ENCODE measurements around the gene GLRA3.
"Not testable (repeated sequence)": the region's sequence is repeated elsewhere in the genome, so short reads cannot be mapped to it uniquely, and the experiment has no call there.

The GLRA3 gene

DNA sequence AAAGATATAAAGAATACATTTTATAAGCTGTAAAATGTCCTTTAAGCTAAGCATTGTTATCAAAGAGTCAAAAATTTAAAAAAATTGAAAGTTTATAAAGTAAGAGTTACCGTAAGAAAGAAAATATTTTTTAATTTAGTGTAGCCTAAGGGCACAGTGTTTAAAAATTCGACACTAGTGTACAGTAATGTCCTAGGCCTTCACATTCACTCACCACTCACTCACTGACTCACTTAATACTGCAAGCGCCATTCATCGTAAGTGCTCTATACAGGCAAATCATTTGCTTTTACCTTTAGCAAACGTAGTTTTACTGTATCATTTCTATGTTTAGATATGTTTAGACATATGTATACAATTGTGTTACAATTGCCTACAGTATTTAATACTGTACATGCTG lies 20.2 kb downstream of the GLRA3 start:
- no peak for DNase-seq

DNA sequence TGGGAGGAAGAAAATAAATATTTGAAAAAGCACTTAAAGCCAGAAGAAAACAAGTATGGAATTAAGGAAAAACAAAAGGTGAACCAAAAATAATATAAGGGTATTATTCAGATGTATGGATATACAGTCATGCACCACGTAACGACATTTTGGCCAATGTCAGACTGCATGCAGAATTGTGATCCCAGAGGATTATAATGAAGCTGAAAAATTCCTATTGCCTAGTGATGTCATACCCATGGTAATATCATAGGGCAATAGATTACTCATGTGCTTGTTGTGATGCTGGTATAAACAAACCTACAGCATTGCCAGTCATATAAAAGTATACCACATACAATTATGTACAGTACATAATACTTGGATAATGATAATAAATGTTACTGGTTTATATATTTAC lies 20.9 kb downstream of the GLRA3 start:
- DNase-seq, result no peak

DNA sequence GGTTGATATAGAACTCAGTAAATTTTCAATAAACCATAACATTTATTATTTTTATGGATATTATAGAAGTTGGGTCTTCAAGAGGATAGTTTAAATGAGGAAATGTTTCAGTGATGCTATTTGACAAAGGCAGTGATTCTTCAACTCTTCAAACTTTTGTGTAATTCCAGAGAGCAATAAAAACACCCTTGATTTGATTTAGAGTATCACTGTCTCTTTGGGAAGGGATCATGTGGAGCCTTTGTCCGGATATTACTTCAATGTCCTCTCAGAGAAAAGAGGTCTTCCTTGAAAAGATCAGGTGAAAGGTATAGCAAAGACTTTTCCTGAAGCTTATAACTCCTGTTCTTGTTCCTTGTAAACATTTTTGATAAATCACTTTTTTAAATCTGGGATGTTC lies 23.3 kb downstream of the GLRA3 start:
- DNase-seq, result no peak

DNA sequence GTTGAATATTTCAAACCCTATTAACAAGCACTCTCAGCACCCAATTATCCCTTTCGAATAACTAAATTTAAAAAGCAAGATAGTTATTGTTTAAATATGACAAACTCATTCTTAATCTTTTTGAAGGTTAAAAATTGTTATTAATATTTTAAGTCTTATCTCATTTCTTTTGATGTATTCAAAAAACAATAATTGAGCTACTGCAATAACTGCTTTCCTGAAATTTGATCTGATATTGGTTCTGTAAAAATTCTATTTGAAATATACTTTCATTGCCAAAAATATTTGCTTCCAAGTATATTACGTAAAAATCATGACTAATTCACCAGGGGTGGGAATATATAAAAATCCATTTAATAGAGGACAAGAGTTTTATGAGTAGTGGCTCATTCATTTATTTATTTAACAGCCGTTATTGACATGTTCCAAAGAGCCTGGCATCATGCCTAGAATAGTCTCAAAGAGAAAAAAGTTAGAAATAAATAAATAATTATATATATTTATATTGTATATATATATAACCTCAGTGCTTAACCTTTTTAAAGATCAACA lies 34.4 kb downstream of the GLRA3 start:
- no peak for DNase-seq

DNA sequence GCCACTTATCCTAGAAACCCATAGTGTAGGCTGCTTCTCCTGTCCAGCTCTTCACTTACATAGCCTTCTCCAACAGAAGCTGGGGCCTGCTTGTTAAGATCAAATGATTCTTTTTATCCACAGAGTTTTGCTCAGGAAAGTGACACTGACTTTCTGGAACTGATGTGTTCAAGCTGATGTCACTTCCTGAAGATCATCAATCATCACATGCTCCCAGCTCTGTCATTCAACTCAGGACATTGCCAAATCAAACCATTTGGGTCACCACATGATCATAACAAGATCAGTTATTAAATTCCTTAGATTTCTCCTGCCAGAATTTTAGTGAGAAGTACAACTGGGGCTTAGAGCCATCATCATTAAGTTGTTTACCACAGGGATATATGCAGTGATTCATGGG lies 39.4 kb downstream of the GLRA3 start:
- DNase-seq, result no peak

DNA sequence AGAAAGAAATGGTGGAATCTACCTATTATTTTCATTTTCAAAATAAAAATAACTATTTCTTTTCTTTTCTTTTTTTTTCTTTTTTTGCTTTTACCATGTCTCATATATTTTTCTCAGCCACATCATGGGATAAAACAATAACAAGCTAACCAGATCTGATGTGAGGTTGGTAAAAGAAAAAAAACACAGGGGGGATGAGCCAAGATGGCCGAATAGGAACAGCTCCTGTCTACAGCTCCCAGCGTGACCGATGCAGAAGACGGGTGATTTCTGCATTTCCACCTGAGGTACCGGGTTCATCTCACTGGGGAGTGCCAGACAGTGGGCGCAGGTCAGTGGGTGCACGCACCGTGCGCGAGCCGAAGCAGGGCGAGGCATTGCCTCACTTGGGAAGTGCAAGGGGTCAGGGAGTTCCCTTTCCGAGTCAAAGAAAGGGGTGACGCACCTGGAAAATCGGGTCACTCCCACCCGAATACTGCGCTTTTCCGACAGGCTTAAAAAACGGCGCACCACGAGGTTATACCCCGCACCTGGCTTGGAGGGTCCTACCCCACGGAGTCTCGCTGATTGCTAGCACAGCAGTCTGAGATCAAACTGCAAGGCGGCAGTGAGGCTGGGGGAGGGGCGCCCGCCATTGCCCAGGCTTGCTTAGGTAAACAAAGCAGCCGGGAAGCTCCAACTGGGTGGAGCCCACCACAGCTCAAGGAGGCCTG lies 50.6 kb downstream of the GLRA3 start:
- DNase-seq, result not testable (repeated sequence)

DNA sequence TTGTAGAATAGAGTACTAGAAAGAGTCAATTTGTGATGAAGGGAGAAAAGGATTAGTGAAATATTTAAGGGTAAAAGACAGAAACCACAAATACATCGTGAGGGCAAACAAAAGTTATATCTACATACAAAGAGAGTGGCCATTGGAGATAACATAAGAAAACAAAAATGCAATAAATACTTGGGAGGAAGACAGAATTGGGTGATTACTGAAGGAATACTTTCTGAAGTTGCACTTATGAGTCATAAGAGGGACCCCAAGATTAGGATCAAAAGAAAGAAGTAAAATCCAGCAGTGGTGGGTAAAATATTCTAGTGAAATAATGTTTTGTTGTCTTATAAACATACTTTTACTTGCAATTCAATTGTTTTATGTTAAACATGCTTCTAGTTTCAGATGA lies 53.7 kb downstream of the GLRA3 start:
- DNase-seq, result no peak

DNA sequence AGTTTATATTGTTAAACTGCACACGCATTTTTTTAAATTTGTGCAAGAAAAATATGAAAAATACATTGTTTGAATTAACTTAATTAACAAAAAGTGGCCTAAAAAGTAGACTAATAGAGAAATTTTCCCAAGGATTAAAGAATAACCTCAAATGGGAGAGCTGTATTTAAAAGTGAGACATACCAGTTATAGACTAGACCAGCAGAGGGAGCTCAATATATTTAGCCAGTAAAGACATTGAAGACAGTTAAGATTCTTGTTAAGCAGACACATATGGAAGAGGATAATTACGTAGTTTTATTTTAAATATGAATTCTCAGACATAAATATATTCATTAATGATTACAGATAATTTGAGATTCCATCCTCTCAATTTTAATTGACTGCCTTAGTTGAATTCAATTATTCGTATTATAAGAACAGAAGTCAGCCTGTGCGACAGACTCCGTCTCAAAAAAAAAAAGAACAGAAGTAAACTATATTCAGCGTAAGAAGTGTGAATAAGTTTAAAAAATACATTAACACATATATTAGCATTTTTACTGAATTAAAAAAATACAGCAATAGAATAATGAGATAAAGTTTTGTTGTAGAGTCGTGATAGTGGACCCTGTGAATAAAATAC lies 64.8 kb downstream of the GLRA3 start:
- DNase-seq, result no peak

DNA sequence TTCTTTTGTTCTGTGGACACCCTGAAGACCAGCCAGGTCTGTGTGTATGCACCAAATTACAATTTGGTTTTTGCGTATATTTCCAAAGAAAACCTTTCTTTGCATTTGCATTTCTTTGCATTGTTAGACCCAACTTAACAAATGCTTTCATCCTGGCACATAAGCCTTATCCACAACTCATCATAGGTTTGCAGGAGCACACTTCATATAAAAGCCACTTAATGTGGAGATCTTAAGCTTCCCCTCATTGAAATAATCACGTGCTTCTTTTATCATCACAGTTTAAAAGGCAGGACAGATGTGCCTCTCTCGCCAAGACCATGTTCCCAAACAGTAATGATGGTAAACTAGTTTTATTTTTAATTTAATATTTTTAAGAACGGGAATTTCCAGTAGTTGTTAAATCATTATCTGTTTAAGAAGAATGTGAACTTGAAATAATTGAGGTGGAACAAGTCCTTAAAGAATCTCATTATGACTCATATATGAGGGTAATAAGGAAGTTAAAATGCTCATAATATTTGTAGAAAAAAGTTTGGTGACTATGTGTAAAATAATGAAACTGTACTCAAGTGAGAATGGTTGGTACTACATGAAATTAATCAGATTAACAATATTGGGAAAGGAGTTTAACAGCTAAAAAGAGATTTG lies 65.5 kb downstream of the GLRA3 start:
- no peak for DNase-seq

DNA sequence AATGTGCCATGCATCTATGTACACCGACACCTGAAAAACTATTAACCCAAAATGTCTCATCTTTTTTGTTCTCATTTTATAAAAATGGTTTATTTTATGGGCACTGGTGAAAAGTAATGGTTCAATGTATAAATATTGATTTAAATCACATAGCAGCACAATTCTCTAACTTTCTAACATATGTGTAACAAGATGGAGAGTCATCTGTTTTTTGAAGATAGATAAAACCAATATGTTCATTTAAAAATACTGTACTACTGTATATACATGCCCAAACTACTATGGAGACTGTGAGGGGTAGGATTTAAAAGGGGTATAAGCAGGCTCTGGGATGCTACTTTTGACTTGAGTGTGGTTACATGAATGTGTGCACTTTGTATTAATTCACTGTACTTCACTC lies 67.6 kb downstream of the GLRA3 start:
- no peak for DNase-seq

DNA sequence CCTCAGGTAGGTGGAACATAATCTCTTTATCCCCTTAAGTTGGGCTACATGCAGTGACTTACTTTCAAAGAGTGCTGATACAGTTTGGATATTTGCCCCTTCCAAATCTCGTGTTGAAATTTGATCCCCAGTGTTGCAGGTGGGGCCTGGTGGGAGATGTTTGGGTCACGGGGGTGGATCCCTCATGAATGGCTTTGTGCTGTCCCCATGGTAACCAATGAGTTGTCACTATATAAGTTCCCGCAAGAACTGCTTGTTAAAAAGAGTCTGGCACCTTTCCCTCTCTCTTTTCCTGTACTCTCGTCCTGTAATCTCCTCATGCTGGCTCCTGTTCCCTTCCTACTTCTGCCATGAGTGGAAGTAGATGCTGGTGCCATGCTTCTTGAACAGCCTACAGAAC lies 71.3 kb downstream of the GLRA3 start:
- DNase-seq, result no peak

DNA sequence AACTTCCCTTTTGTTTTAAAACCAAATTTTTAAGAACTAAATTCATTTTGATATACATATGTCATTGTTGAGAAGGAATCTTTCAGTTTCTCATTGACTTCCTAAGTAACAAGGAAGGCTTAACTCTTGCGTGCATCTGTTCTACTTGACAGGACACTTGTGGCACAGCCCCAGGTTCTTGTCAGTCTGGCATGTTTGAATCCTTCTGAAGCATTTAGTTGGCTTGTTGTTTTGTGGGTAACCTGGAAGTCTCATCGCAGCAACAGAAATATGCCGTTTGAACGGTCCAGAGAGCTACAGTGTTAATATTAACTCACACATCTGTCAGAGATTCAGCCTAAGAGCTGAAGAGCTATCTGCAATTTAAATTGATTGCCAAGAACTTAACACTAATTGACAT lies 76.0 kb downstream of the GLRA3 start:
- no peak for DNase-seq

DNA sequence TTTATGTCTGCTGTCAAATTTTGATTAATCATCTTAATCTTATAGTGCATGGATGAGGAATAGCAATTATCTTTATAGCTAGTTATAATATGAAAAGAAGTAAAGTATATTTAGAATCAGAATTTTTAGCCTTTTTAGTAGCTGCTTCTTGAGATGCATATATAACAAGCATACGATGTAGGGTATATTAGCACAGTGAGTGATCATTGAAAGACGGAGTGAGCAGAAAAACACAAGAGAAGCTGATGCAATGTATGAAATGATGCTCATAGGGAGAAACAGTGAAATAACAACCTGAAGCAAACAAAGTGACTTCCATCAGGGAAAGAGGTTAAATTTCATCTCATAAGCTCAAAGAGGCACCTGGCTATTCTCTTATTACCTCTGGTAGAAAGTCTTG lies 77.0 kb downstream of the GLRA3 start:
- DNase-seq, result no peak

DNA sequence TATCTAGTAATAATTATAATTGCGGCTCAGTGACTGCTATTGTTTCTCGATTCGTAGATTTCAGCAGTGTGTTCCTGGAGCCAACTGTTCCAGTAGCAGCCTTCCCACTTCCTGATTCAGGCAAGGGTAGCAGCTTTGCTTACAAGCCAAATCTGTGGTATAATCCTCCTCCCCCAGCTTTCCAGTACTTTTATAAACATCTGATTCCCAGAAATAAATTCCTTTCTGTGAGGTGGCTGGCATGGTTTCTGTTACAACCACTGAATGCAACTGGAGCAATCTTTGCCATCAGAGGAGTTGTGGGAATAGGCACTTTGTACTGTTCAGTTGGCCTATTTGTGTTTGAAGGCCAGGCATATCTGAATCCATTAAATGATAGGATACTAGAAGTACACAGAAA lies 80.0 kb downstream of the GLRA3 start:
- DNase-seq, result no peak

DNA sequence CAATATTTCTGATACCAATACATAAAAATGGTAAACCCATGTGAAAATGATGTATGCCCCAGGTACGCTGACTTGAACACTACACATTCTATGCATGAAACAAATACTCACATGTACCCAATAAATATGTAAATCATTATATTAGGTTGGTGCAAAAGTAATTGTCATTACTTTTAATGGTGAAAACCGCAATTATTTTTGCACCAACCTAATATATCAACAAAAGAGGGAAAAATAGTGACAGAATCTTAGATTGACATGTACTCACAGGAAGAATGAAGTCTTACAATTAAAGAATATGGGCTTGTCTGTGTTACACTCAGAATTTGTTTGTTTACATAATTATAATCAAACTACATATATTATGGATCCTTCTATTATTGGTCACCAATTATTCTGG lies 82.3 kb downstream of the GLRA3 start:
- no peak for DNase-seq

DNA sequence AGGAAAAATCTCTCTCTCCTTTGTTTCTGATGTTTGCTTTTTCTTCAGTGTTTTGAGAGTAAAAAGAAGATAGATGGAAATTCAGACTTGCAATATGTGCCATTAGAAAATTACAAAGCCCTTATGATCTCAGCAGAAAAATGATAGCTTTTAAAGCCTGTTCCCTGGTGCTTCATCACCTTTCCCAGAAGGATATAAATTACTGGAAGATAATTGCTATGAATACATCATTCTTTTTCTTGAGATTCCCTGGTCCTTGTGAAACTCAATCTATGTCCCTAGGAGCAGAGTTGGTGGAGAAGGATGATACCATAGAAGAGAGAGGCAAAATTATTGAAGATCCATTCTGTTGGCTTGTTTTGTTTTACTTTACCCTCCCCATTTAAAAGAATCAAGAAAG lies 86.5 kb downstream of the GLRA3 start:
- no peak for DNase-seq

DNA sequence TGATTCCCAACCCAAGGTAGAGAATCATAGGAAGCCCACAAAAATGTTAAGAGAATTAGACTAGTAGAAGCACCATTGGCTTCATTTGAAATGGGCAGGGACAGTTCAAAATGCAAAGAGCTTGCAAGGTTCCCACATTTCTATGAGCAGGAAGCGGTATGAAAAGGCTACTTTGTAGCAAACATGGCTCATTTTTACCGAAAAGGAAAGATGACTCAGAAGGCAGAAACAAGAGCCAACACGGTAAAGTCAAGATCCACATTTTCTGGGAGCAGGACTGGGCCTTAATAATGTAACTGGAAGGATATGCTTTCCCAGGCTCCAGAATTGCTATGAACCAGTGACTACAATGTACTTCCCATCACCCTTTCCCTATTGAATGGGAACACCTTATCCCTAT lies 89.5 kb downstream of the GLRA3 start:
- no peak for DNase-seq

DNA sequence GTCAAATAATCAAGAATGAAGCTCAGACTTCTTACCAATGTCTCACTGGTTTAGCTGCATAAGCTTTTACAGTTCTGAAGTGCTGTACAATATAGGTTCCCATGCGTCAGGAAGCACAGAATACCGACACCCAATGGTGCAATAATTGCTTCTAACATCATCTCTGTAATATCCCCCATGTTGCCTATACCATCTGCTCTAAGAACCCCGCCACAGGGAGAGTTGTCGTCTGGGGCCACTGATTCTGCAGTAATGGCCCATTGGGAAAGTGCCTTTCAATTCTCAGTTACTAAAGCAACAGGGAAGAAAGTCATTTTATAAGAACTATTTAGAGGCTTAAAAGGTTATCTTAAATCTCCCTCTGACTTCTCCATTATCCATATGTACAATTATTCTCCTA lies 94.9 kb downstream of the GLRA3 start:
- no peak for DNase-seq

DNA sequence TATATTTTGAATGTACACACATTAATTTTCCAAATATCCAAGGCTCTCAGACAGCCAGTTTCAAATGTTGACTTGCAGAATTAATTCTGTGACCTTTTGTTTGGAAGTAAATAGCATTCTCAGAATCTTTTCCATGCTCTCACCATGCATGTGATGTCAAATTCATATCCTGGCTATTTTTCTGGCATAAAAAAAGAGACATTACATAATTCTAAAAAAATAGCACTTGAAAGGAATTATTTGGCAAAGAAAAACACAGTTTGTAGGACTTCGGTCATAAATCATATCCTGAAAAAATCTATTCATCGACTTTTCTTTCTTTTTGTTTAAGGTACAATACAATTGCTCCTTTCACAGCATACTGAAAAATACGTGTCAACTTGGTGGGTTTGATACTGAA lies 111.2 kb downstream of the GLRA3 start:
- no peak for DNase-seq

DNA sequence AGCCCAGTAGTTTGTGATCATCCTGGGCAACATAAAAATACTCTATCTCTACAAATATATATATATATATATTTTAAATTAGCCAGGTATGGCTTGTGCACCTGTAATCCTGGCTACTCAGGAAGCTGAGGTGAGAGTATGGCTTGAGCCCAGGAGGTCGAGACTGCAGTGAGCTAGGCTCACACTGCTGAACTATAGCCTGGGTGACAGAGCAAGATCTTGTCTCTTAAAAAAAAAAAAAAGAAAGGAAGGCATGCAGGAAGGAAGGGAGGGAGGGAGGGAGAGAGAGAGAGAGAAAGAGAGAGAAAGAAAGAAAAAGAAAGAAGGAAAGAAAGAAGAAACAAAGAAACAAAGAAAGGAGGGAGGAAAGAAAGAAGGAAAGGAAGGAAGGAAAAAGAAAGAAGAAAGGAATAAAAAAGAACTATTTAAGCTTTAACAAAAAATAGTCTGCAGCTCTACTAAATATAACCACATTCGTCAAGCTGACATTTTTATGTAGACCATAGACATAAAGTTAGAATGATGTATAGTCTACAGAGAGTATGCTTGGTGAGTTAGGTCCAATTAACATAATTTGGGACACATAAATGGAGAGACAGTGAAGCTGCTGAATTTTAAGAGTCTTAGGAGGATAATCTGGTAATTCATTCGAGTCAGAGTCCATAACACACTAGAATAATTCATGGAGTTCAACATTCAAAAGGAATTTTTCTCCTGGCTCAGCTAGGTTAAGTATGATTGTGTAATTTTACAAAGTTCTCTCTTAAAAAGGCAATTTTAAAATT lies 111.9 kb downstream of the GLRA3 start:
- no peak for DNase-seq

DNA sequence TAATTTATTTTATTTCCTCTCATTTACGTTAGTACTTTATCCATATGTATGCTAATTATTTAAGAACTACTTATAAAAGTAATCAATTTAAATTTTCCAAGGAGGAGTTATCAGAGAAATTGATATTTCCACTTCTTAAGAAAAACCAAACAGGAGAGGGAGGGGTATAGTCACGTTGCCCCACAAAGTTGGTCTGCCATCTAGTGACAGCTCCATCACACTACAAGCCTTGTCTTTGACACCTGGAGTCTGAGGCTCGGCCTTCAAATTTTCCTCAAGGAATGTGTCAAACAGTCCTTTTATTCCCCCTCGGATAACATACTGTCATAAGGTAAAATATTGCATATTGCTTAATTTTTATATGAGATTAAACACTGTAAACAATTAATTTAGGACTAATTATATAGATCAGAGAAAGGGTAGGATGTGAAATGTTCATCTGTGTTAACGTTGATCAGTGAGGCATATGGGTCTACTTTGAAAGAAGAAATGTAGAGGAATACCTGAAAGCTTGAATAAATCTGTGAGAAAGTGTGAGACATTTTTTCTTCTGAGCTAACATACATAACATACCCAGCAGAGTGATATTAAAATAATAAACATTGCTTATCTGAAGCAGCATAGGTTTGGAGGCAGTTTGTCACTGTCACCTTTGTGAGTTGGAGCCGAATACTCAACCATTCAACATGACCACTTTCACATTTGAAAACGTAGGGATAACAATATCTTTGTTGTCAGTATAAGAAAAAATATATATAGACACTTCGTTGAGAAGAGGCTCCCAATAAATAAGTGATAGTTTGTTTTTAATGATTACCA lies 114.4 kb downstream of the GLRA3 start:
- DNase-seq, result no peak

DNA sequence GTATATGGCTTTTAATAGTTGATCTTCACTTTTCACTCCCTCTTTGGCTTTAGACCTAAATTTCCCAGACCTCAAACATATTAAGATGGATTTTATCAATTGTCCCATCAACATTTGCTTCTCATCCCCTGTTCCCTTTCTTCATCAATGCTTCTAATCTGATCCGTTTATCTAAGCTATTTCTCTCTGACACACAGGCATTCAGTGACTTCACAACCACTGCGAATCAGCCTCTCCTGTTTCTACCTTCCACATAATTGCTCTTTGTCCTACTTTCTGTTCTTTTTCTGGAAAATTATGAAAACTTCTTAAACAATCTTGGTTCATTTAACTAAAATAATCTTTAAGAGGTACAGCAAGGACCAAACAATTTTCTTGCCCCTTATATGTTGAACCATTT lies 115.2 kb downstream of the GLRA3 start:
- DNase-seq, result no peak

DNA sequence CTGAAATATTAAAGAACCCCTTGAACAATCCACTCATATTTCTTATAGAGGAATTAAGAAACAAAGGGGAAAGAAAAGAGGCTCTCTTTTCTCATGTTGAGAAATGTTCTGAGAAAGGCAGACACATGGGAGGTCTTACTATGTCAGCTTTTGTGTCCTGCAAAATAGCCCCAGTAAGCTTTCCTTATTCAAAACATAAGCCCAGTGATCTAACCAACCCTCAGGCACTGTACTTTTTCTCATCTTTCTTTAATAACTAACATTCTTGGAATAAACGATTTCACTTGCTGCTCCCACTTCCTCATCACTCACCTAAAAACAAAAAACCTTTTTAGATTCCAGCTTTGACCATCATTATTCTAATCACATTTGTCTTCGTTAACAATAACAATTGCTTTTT lies 115.9 kb downstream of the GLRA3 start:
- no peak for DNase-seq
